GM19099 (cell line): ENCODE results near the gene ASPRV1.

ENCODE experiments used
- POLR2A ChIP-seq: IDR thresholded peaks from 3 replicates; pipeline ENCODE4 v1.6.1; 2011; ENCODE audit warnings: low read depth; ENCODE audit not compliant: insufficient read length; ENCODE audit errors: extremely low read depth

ASPRV1 gene

DNA sequence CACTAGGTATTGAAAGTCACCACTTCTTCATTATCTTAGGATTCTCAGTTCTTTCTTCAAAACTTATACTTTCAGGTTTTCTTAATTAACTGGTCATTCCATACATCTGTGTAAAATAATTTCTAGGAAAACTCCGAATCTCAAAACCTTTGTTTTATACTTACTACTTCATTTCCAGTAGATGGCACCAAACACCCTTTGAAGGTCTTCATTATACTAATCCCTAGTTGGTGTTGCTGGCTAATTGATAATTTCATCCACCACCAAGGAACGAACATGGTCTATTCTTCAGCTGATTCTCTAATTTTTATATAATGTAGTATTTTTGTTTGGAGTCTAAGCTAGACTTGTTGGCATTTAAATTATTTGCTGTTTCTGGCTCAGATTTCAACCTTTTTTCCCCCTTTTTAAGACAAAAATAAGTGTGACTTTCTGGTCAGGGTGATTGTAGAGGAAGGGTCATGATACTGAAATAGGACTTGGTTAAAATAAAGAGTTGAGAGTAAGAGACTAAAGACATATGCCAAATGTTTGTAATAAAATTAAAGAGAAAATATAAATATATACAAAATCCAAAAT, 49.4 kb downstream of the ASPRV1 start:
- no peak for TF ChIP-seq POLR2A
